LoVo (cell line): ENCODE measurements around the gene KDM4C.

Experiments
- DNase-seq: peaks from one replicate; pipeline ENCODE4 v3.0.0-alpha.2; 2016; ENCODE audit warnings: low spot score

Gene KDM4C

GRCh38 chr9:6904371-6904770 is 146.6 kb downstream of the KDM4C start:
- DNase-seq = no peak

GRCh38 chr9:6905850-6906375 is 148.1 kb downstream of the KDM4C start:
- DNase-seq = no peak

GRCh38 chr9:6907772-6908381 is 150.1 kb downstream of the KDM4C start:
- peak; percentile 4 for DNase-seq

- no peak for DNase-seq
Measured at GRCh38 chr9:6909181-6909580, 151.4 kb downstream of the KDM4C start.

- DNase-seq = no peak
Measured at GRCh38 chr9:6910032-6910431, 152.3 kb downstream of the KDM4C start.

GRCh38 chr9:6910497-6910896 is 152.7 kb downstream of the KDM4C start:
- DNase-seq = no peak

- no peak for DNase-seq
Measured at GRCh38 chr9:6911901-6912638, 154.3 kb downstream of the KDM4C start.

- DNase-seq = no peak
Measured at GRCh38 chr9:6915635-6916034, 157.9 kb downstream of the KDM4C start.

GRCh38 chr9:6917162-6917561 is 159.4 kb downstream of the KDM4C start:
- no peak for DNase-seq

- DNase-seq = no peak
Measured at GRCh38 chr9:6920041-6920440, 162.3 kb downstream of the KDM4C start.

GRCh38 chr9:6921315-6921714 is 163.5 kb downstream of the KDM4C start:
- DNase-seq = no peak

- DNase-seq = no peak
Measured at GRCh38 chr9:6922124-6922676, 164.4 kb downstream of the KDM4C start.

- DNase-seq = no peak
Measured at GRCh38 chr9:6922680-6923079, 164.9 kb downstream of the KDM4C start.

- no peak for DNase-seq
Measured at GRCh38 chr9:6923086-6923485, 165.3 kb downstream of the KDM4C start.

- DNase-seq = no peak
Measured at GRCh38 chr9:6924149-6924548, 166.4 kb downstream of the KDM4C start.

- no peak for DNase-seq
Measured at GRCh38 chr9:6924988-6925563, 167.3 kb downstream of the KDM4C start.

GRCh38 chr9:6925836-6926235 is 168.1 kb downstream of the KDM4C start:
- no peak for DNase-seq

GRCh38 chr9:6926436-6926835 is 168.7 kb downstream of the KDM4C start:
- DNase-seq = no peak

GRCh38 chr9:6927838-6928237 is 170.1 kb downstream of the KDM4C start:
- no peak for DNase-seq

- no peak for DNase-seq
Measured at GRCh38 chr9:6928863-6929262, 171.1 kb downstream of the KDM4C start.

GRCh38 chr9:6929441-6930215 is 171.9 kb downstream of the KDM4C start:
- DNase-seq = no peak

- no peak for DNase-seq
Measured at GRCh38 chr9:6930827-6931226, 173.1 kb downstream of the KDM4C start.
